KBM-7 (cell line): Measurements from ENCODE around the gene SFTPB.
"Not testable (repeated sequence)": the region's sequence is repeated elsewhere in the genome, so short reads cannot be mapped to it uniquely, and the experiment has no call there.

Source experiments
- DNase-seq: peaks from one replicate; pipeline ENCODE4 v3.0.0-alpha.2; 2015
- in situ Hi-C: fragments of 300-500 bp; cut with MboI; formaldehyde crosslinking; loops from 2 replicates; pipeline ENCODE4 v1.14.3; 2020; ENCODE audit warnings: low sequenced_read_pairs, low pct_unique_long_range_greater_than_20kb, mixed read lengths

Gene SFTPB

GRCh38 chr2:85680707-85681371, 12.8 kb upstream of the SFTPB start:
- in situ Hi-C loops = no loop called here
- no peak for DNase-seq

- peak; percentile 83 for DNase-seq
- in situ Hi-C loops = no loop called here
Measured at GRCh38 chr2:85678794-85679672, 11.0 kb upstream of the SFTPB start.

GRCh38 chr2:85678377-85678776, 10.4 kb upstream of the SFTPB start:
- no peak for DNase-seq
- in situ Hi-C loops = no loop called here

GRCh38 chr2:85675866-85676548, 8.0 kb upstream of the SFTPB start:
- in situ Hi-C loops = no loop called here
- DNase-seq = no peak

DNA sequence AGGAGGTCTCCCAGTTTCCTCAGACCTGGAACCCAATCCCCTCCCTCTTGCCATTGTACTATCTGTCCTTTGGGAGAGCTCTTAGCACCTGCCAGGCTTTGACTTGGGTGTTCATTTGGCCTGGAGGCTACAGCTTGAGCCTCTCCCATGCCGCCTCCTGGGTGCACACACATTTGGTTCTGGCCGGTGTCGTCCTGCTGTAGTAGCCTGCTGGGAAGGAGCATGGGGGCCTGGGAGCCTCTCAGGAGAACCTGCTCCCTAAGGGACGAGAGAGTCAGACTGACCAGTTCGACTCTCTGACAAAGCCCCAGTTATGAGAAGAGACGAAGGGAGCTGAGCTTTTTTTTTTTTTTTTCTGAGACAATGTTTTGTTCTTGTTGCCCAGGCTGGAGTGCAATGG, 7.4 kb upstream of the SFTPB start:
- in situ Hi-C loops = no loop called here
- no peak for DNase-seq

GRCh38 chr2:85674417-85674816, 6.4 kb upstream of the SFTPB start:
- in situ Hi-C loops = no loop called here
- no peak for DNase-seq

- in situ Hi-C loops = no loop called here
- DNase-seq = no peak
Measured at GRCh38 chr2:85673716-85674375, 5.8 kb upstream of the SFTPB start.

DNA sequence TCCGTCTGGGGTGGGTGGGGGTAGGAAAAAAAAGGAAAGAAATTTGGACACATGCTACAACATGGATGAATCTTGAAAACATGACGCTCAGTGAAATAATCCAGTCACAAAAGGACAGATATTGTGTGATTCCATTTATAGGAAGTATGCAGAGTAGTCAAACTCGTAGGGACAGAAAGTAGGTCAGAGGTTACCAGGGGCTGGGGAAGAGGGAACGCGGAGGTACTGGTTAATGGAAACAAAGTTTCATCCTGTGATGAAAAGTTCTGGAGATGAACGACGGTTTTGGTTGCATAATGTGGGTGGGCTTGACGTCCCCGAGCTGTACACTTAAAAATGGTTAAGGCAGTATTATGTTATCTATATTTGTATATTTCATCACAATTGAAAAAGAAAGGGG, 4.5 kb upstream of the SFTPB start:
- no peak for DNase-seq
- in situ Hi-C loops = no loop called here

GRCh38 chr2:85670416-85670815, 2.4 kb upstream of the SFTPB start:
- DNase-seq, in situ Hi-C loops: not testable (repeated sequence)

DNA sequence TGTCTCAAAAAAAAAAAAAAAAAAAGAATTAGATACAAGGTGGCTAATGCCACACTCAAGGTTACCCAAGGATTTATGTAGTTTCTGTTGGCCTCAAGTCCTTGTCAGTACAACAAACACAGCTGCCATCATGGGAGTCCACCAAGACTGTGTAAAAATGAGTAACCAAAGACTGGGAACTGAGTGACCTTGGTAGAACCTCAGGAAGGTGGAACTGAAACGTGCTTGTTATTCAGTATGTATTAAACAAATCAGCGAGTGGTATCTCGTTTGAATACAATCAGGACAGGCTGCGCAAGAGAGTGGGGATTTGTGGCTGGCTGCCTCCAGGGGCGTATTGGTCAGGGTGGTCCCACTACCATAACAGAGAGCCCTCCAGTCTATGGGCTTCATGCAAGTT, 1.6 kb upstream of the SFTPB start:
- in situ Hi-C loops = no loop called here
- no peak for DNase-seq

DNA sequence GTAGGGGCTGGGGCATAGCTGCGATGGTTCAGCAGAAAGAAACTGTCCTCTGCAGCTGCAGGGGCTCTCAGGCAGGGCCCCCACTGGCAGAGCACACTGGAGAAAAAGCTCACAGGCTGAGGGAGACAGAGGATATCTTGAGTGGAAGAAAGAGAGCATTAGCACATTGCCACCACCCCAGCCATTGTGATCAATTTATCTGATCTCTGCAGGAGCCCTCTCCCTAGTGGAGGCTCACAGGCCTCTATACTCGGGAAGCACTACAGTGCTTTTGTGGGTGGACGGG, 801 bp upstream of the SFTPB start:
- no peak for DNase-seq
- in situ Hi-C loops = no loop called here

- in situ Hi-C loops = no loop called here
- no peak for DNase-seq
Measured at GRCh38 chr2:85667561-85668008, 414 bp downstream of the SFTPB start.

DNA sequence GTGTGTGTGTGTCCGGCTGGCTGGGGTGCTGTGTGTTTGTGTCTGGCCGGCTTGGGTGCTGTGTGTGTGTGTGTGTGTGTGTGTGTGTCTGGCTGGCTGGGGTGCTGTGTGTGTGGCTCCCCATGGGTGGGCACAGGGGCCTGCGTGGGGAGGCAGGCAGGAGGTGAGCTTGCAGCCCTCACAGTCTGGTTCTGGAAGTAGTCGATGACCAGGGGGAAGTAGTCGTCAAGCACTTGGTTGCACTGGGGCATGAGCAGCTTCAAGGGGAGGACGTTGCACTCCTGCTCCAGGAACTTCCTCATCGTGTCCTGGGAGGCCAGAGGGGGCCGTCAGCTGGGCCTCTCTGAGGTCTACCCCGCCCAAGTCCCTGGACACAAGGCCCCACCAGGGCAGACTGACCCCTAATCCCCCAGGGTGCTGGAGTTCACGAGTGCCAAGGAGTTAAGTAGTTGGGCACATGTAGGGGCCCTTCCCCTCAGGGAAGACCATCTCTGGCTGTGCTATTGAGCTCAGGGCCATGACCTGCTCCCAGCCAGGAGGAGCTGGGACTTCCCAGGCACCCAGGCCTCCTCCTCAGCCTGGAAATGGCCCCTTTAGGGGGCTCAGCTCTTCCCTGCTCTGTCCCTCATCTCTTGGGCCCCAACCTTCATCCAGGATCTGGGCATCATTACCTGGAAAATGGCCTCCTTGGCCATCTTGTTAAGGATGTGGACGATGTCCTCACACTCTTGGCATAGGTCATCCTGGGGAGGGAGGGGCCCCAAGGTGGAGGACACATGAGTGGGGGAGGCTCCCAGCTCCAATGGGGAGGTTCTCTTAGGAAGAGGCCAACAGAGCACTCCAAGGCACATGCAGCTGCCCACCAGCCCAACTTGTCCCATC, 1.3 kb downstream of the SFTPB start:
- DNase-seq = peak; percentile 11
- in situ Hi-C loops = no loop called here

- in situ Hi-C loops = no loop called here
Measured at GRCh38 chr2:85666016-85666415, 2.0 kb downstream of the SFTPB start.

DNA sequence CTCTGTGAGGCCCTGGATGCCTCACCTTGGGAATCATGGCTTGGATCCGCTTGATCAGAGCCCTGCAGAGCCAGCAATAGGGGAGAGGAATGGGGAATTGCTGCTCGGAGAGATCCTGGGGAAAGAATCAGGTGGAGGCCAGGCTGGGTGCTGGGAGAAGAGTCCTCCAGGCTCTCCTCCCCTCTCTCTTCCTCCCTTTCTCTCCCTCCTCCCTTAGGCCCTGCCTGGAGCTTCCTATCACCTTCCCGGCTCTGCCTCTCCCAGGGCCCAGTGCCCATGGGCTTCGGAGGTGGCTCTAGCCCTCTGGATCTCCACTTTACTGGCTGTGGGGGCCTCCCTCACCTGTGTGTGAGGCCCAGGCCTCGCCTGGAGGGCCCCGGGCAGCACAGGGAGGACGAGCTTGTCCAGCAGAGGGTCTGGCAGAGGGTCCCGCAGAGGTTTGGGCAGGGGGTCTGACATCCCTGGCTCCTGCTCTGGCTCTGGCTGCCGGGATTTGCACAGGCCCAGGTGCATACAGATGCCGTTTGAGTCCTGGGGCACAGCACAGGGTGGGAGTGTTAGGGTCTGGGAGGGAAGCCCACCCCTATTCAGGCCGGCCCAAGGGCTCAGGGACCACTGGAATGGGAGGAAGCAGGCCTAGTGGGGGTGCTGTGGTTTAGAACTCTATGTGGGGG, 2.6 kb downstream of the SFTPB start:
- in situ Hi-C loops = no loop called here
- DNase-seq = no peak

More at GRCh38 chr2:85666016-85666415, 2.0 kb downstream of the SFTPB start:
- DNase-seq = no peak

- in situ Hi-C loops = no loop called here
- no peak for DNase-seq
Measured at GRCh38 chr2:85663594-85664565, 4.1 kb downstream of the SFTPB start.

DNA sequence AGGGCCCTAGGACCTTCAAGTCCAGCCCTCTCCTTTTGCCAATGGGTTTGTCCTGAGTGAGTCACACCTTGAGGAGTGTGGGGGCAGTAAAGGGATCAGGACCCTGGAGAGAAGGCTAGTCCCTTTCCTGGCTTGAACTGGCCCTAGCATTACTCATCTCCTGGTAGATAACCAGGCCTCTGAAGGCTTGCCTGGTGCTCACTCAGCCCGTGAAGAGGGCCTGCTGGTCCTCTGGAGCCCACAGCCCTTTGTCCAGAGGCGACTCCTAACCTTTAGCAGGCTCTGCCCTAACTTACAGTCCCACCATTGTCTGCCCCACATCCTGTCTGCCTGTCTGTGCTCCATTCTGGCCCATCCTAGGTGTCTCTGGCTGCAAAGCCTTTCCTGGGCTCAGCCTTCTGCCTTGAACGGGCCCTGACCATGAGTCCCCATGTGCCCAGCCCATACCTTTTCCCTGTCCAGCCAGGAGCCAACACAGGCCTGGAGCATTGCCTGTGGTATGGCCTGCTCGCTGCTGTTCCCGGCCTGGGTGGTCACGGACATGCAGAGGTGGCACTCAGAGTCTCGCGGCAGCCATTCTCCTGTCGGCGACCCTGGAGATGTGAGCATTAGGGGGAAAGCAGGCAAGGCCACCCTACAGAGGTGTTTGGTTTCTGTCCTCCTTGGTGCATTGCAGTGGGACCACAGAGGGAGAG, 5.0 kb downstream of the SFTPB start:
- in situ Hi-C loops = no loop called here

More for the DNA sequence above, 5.0 kb downstream of the SFTPB start:
- no peak for DNase-seq
